Ishikawa (cell line): ENCODE data around the gene MIER3.

Source experiments
- CEBPB ChIP-seq: IDR thresholded peaks from 2 replicates; pipeline ENCODE4 v1.6.1; 2012
- CREB1 ChIP-seq: IDR thresholded peaks from 2 replicates; pipeline ENCODE4 v1.6.1; 2012; ENCODE audit warnings: low read depth
- EGR1 ChIP-seq: IDR thresholded peaks from 2 replicates; pipeline ENCODE4 v1.6.1; 2012
- FOXM1 ChIP-seq: IDR thresholded peaks from 2 replicates; pipeline ENCODE4 v1.6.1; 2012; ENCODE audit warnings: low read depth, borderline replicate concordance
- RAD21 ChIP-seq: IDR thresholded peaks from 2 replicates; pipeline ENCODE4 v1.6.1; 2012; ENCODE audit warnings: low read depth
- TAF1 ChIP-seq: IDR thresholded peaks from 2 replicates; pipeline ENCODE4 v1.6.1; 2012; ENCODE audit warnings: low read depth, mild to moderate bottlenecking
- YY1 ChIP-seq: IDR thresholded peaks from 2 replicates; pipeline ENCODE4 v1.6.1; 2012; ENCODE audit warnings: low read depth
- TF ChIP-seq, protein P1 (sequence below): IDR thresholded peaks from 2 replicates; pipeline ENCODE4 v1.6.1; 2012; ENCODE audit warnings: low read depth, mild to moderate bottlenecking

- no peak for TF ChIP-seq FOXM1
- TF ChIP-seq RAD21 = no peak
- TF ChIP-seq, protein P1, sequence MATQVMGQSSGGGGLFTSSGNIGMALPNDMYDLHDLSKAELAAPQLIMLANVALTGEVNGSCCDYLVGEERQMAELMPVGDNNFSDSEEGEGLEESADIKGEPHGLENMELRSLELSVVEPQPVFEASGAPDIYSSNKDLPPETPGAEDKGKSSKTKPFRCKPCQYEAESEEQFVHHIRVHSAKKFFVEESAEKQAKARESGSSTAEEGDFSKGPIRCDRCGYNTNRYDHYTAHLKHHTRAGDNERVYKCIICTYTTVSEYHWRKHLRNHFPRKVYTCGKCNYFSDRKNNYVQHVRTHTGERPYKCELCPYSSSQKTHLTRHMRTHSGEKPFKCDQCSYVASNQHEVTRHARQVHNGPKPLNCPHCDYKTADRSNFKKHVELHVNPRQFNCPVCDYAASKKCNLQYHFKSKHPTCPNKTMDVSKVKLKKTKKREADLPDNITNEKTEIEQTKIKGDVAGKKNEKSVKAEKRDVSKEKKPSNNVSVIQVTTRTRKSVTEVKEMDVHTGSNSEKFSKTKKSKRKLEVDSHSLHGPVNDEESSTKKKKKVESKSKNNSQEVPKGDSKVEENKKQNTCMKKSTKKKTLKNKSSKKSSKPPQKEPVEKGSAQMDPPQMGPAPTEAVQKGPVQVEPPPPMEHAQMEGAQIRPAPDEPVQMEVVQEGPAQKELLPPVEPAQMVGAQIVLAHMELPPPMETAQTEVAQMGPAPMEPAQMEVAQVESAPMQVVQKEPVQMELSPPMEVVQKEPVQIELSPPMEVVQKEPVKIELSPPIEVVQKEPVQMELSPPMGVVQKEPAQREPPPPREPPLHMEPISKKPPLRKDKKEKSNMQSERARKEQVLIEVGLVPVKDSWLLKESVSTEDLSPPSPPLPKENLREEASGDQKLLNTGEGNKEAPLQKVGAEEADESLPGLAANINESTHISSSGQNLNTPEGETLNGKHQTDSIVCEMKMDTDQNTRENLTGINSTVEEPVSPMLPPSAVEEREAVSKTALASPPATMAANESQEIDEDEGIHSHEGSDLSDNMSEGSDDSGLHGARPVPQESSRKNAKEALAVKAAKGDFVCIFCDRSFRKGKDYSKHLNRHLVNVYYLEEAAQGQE = no peak
- TF ChIP-seq CREB1 = no peak
- TF ChIP-seq YY1 = no peak
- TF ChIP-seq TAF1 = no peak
- TF ChIP-seq CEBPB = no peak
- no peak for TF ChIP-seq EGR1
These were observed 28.0 kb upstream of the MIER3 start for GRCh38 chr5:56979968-56980367.
